GM12878 (cell line): Measurements from ENCODE around the gene GZF1. TPM values are rescaled to one million over a fixed set of nuclear protein-coding genes. Genes with fewer than 3 reads are reported as not detected.
A peak's percentile ranks its signal among the peaks of the same experiment; 100 is the strongest.

Source experiments
- EGR1 ChIP-seq, 2 experiments: IDR thresholded peaks; 1 replicate in 1 of 2; 2 replicates in 1 of 2; pipeline ENCODE4 v1.6.1; 2011 to 2012; ENCODE audit warnings: low read depth in 2 of 2, low read length in 2 of 2, borderline replicate concordance in 1 of 2, mild to moderate bottlenecking in 1 of 2, moderate library complexity in 1 of 2
- MEF2A ChIP-seq: IDR thresholded peaks from 2 replicates; pipeline ENCODE4 v1.6.1; 2011; ENCODE audit warnings: low read depth, mild to moderate bottlenecking, low read length, moderate library complexity; ENCODE audit not compliant: insufficient read depth
- NFIC ChIP-seq: IDR thresholded peaks from 2 replicates; pipeline ENCODE4 v1.6.1; 2012; ENCODE audit warnings: low read depth, mild to moderate bottlenecking, inconsistent platforms, low read length, moderate library complexity
- NFYB ChIP-seq: IDR thresholded peaks from 2 replicates; pipeline ENCODE4 v1.6.1; 2011; ENCODE audit warnings: low read depth, mild to moderate bottlenecking, low read length, improper control_type of control experiment, moderate library complexity; ENCODE audit not compliant: insufficient read depth
- POLR2A ChIP-seq: IDR thresholded peaks from 2 replicates; pipeline ENCODE4 v1.6.1; 2011; ENCODE audit warnings: low read depth, mild to moderate bottlenecking, low read length
- RELA ChIP-seq: fragments of 450-650 bp; IDR thresholded peaks from 2 replicates; pipeline ENCODE4 v1.8.0; 2014; ENCODE audit warnings: borderline replicate concordance; ENCODE audit not compliant: partially characterized antibody
- SRF ChIP-seq, 2 experiments: IDR thresholded peaks; 2 replicates each; pipeline ENCODE4 v1.6.1; 2011; ENCODE audit warnings: low read depth in 2 of 2, low read length in 2 of 2, mild to moderate bottlenecking in 1 of 2, moderate library complexity in 1 of 2
- ZBED1 ChIP-seq: IDR thresholded peaks from 2 replicates; pipeline ENCODE4 v1.6.1; 2016; ENCODE audit warnings: borderline replicate concordance
- ZNF24 ChIP-seq: fragments of 450-650 bp; IDR thresholded peaks from 2 replicates; pipeline ENCODE4 v1.6.1; 2017; ENCODE audit warnings: antibody characterized with exemption, mild to moderate bottlenecking
- polyA plus RNA-seq, 11 experiments: library from polyadenylated mRNA; depleted of rRNA in 4 of 11; unstranded in 6 of 11; stranded (reverse) in 5 of 11; fragments of >200 nt; fragmentation: Nextera tagmentation in 4 of 11; fragmentation: Illumina TruSeq in 1 of 11; extraction: Ambion mirVana in 4 of 11; extraction: Trizol in 1 of 11; gene quantifications; 1 replicate in 1 of 11; 2 replicates in 10 of 11; pipeline versions ENCODE4 v1.2.1 to v1.2.3, GENCODE V29; 2011 to 2016; ENCODE audit warnings: inconsistent platforms in 2 of 11, missing spikeins in 2 of 11, low read depth in 1 of 11
- total RNA-seq, 4 experiments: library from RNA; depleted of rRNA in 3 of 4; stranded (reverse); fragments of >200 nt in 3 of 4; fragmentation: Illumina TruSeq in 1 of 4; extraction: Trizol in 1 of 4; gene quantifications; 2 replicates each; pipeline versions ENCODE4 v1.2.1 to v1.2.3, GENCODE V29; 2013 to 2021
- TF ChIP-seq, protein P1 (sequence below): IDR thresholded peaks from 2 replicates; pipeline ENCODE4 v1.6.1; 2012; ENCODE audit warnings: mild to moderate bottlenecking, low read depth, low read length
- TF ChIP-seq, protein P2 (sequence below): fragments of 450-650 bp; formaldehyde crosslinking; IDR thresholded peaks from 2 replicates; pipeline ENCODE4 v1.4.0; 2020; ENCODE audit warnings: mild to moderate bottlenecking, moderate library complexity
- TF ChIP-seq, protein P3 (sequence below): IDR thresholded peaks from 2 replicates; pipeline ENCODE4 v1.6.1; 2011; ENCODE audit warnings: mild to moderate bottlenecking, low read depth, low read length, moderate library complexity; ENCODE audit not compliant: insufficient replicate concordance
- TF ChIP-seq, protein P4 (sequence below): IDR thresholded peaks from 2 replicates; pipeline ENCODE4 v1.6.1; 2012; ENCODE audit warnings: improper control_type of control experiment, low read depth, low read length; ENCODE audit not compliant: insufficient replicate concordance

The GZF1 gene
- total and polyA plus RNA-seq, 10 of the 15 experiments (the other 5 are each of a cell fraction or from before 2014, with no cell fraction given): 2.2 to 19.5 (median 9.7) TPM

DNA sequence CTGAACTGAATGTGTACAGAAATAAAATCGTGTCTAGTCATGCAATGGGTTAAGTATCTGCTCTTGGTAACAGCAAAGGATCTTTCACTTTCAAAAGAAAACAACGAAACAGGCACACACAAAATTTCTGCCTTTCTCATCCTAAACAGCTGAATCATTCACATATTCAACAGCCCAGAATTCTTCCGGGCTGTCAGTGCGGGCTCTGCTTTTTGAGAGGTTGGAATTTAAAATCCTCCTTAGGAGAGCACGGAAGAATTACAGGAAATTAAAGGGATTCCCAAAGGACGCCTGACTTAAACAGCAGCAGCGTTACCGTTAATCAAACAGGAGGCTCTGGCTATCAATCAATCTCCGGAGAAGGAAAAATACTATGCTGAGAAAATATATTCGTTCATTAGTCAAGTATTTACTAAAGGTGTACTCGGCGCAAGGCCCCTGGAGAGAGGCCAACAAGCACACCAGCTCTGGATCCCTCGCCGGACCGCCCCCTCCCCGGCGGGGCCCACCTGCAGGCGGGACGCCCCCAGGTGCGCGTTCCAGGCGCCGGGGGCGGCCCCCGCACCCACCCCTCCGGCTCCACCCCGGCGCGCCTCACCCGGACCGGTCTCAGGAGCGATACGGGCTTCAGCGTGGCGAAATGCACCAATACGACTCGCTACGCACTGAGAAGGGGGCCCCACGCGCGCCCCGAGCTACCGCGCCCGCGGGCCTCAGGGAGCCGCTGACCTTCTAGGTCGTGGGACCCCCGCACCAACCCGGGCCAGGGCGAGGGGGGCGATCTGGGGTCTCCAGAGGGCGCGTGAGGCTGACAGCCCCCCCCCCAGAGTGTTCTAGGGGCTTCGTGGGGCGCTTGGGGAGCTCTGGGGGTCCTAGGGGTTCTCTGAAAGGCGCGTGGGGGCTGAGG is 58.3 kb downstream of the GZF1 start (continued):
- TF ChIP-seq, protein P1, sequence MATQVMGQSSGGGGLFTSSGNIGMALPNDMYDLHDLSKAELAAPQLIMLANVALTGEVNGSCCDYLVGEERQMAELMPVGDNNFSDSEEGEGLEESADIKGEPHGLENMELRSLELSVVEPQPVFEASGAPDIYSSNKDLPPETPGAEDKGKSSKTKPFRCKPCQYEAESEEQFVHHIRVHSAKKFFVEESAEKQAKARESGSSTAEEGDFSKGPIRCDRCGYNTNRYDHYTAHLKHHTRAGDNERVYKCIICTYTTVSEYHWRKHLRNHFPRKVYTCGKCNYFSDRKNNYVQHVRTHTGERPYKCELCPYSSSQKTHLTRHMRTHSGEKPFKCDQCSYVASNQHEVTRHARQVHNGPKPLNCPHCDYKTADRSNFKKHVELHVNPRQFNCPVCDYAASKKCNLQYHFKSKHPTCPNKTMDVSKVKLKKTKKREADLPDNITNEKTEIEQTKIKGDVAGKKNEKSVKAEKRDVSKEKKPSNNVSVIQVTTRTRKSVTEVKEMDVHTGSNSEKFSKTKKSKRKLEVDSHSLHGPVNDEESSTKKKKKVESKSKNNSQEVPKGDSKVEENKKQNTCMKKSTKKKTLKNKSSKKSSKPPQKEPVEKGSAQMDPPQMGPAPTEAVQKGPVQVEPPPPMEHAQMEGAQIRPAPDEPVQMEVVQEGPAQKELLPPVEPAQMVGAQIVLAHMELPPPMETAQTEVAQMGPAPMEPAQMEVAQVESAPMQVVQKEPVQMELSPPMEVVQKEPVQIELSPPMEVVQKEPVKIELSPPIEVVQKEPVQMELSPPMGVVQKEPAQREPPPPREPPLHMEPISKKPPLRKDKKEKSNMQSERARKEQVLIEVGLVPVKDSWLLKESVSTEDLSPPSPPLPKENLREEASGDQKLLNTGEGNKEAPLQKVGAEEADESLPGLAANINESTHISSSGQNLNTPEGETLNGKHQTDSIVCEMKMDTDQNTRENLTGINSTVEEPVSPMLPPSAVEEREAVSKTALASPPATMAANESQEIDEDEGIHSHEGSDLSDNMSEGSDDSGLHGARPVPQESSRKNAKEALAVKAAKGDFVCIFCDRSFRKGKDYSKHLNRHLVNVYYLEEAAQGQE: no peak
- TF ChIP-seq ZNF24 (no peak), POLR2A (peak; percentile 33; the same call in 1 of the 2 replicates), RELA (no peak), ZBED1 (no peak), NFIC (no peak), EGR1 (IDR thresholded peaks at IDR 0.05; ENCODE audit: borderline replicate concordance in 1 of 2, low read depth in 2 of 2, low read length in 2 of 2) (peak in 1 of 2 experiments; percentile 72; a peak in 1 of 3 replicates), MEF2A (no peak), NFYB (no peak), SRF (IDR thresholded peaks at IDR 0.05; ENCODE audit: low read depth in 2 of 2, low read length in 2 of 2) (no peak)
- TF ChIP-seq, protein P2, sequence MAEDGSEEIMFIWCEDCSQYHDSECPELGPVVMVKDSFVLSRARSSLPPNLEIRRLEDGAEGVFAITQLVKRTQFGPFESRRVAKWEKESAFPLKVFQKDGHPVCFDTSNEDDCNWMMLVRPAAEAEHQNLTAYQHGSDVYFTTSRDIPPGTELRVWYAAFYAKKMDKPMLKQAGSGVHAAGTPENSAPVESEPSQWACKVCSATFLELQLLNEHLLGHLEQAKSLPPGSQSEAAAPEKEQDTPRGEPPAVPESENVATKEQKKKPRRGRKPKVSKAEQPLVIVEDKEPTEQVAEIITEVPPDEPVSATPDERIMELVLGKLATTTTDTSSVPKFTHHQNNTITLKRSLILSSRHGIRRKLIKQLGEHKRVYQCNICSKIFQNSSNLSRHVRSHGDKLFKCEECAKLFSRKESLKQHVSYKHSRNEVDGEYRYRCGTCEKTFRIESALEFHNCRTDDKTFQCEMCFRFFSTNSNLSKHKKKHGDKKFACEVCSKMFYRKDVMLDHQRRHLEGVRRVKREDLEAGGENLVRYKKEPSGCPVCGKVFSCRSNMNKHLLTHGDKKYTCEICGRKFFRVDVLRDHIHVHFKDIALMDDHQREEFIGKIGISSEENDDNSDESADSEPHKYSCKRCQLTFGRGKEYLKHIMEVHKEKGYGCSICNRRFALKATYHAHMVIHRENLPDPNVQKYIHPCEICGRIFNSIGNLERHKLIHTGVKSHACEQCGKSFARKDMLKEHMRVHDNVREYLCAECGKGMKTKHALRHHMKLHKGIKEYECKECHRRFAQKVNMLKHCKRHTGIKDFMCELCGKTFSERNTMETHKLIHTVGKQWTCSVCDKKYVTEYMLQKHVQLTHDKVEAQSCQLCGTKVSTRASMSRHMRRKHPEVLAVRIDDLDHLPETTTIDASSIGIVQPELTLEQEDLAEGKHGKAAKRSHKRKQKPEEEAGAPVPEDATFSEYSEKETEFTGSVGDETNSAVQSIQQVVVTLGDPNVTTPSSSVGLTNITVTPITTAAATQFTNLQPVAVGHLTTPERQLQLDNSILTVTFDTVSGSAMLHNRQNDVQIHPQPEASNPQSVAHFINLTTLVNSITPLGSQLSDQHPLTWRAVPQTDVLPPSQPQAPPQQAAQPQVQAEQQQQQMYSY: no peak
- TF ChIP-seq, protein P3, sequence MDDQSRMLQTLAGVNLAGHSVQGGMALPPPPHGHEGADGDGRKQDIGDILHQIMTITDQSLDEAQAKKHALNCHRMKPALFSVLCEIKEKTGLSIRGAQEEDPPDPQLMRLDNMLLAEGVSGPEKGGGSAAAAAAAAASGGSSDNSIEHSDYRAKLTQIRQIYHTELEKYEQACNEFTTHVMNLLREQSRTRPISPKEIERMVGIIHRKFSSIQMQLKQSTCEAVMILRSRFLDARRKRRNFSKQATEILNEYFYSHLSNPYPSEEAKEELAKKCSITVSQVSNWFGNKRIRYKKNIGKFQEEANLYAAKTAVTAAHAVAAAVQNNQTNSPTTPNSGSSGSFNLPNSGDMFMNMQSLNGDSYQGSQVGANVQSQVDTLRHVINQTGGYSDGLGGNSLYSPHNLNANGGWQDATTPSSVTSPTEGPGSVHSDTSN: peak; percentile 11
- TF ChIP-seq, protein P4, sequence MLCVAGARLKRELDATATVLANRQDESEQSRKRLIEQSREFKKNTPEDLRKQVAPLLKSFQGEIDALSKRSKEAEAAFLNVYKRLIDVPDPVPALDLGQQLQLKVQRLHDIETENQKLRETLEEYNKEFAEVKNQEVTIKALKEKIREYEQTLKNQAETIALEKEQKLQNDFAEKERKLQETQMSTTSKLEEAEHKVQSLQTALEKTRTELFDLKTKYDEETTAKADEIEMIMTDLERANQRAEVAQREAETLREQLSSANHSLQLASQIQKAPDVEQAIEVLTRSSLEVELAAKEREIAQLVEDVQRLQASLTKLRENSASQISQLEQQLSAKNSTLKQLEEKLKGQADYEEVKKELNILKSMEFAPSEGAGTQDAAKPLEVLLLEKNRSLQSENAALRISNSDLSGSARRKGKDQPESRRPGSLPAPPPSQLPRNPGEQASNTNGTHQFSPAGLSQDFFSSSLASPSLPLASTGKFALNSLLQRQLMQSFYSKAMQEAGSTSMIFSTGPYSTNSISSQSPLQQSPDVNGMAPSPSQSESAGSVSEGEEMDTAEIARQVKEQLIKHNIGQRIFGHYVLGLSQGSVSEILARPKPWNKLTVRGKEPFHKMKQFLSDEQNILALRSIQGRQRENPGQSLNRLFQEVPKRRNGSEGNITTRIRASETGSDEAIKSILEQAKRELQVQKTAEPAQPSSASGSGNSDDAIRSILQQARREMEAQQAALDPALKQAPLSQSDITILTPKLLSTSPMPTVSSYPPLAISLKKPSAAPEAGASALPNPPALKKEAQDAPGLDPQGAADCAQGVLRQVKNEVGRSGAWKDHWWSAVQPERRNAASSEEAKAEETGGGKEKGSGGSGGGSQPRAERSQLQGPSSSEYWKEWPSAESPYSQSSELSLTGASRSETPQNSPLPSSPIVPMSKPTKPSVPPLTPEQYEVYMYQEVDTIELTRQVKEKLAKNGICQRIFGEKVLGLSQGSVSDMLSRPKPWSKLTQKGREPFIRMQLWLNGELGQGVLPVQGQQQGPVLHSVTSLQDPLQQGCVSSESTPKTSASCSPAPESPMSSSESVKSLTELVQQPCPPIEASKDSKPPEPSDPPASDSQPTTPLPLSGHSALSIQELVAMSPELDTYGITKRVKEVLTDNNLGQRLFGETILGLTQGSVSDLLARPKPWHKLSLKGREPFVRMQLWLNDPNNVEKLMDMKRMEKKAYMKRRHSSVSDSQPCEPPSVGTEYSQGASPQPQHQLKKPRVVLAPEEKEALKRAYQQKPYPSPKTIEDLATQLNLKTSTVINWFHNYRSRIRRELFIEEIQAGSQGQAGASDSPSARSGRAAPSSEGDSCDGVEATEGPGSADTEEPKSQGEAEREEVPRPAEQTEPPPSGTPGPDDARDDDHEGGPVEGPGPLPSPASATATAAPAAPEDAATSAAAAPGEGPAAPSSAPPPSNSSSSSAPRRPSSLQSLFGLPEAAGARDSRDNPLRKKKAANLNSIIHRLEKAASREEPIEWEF: no peak
